Heart right ventricle (tissue), 16 donors: ENCODE data around the gene CD2BP2. TPM values are rescaled to one million over a fixed set of nuclear protein-coding genes. Genes with fewer than 3 reads are reported as not detected.

ENCODE experiments used
- ATAC-seq, 8 donors: fragments of 200-7000 bp; cut with Tn5 transposase; one replicate each; pipeline ENCODE4 v1.9.1; 2020; ENCODE audit warnings: mild to moderate bottlenecking in 8 of 8, moderate library complexity in 8 of 8, moderate number of reproducible peaks in 1 of 8
- DNase-seq, 2 donors: peaks; one replicate each; pipeline ENCODE4 v3.0.0-alpha.2; 2020
- H3K27ac ChIP-seq, 10 donors: fragments of 200-600 bp; sonication (generic) in 2 of 10; one replicate each; pipeline versions ENCODE4 v1.5.0 to v1.8.0; 2020 to 2022; ENCODE audit warnings: mild to moderate bottlenecking in 3 of 10
- H3K27me3 ChIP-seq, 7 donors: fragments of 200-600 bp; one replicate each; pipeline ENCODE4 v1.8.0; 2021 to 2022; ENCODE audit warnings: mild to moderate bottlenecking in 2 of 7
- H3K36me3 ChIP-seq, 9 donors: fragments of 200-600 bp; sonication (generic) in 1 of 9; one replicate each; pipeline versions ENCODE4 v1.5.0 to v1.8.0; 2020 to 2022; ENCODE audit warnings: mild to moderate bottlenecking in 2 of 9
- H3K4me1 ChIP-seq, 9 donors: fragments of 200-600 bp; sonication (generic) in 1 of 9; one replicate each; pipeline versions ENCODE4 v1.5.0 to v1.8.0; 2020 to 2022; ENCODE audit warnings: mild to moderate bottlenecking in 4 of 9
- H3K4me3 ChIP-seq, 10 donors: fragments of 200-600 bp; sonication (generic) in 2 of 10; one replicate each; pipeline versions ENCODE4 v1.5.0 to v1.8.0; 2020 to 2022; ENCODE audit warnings: mild to moderate bottlenecking in 7 of 10, moderate library complexity in 2 of 10
- H3K9me3 ChIP-seq, 11 donors: fragments of 200-600 bp in 10 of 11; sonication (generic) in 2 of 11; one replicate each; pipeline versions ENCODE4 v1.5.0 to v1.8.0; 2013 to 2022; ENCODE audit warnings: mild to moderate bottlenecking in 2 of 11, control low read depth in 1 of 11, moderate library complexity in 1 of 11
- CTCF ChIP-seq, 9 donors: fragments of 200-600 bp; sonication (generic) in 2 of 9; IDR thresholded peaks; one replicate each; pipeline versions ENCODE4 v1.5.0 to v1.8.0; 2021 to 2022; ENCODE audit warnings: antibody characterized with exemption in 9 of 9, mild to moderate bottlenecking in 5 of 9, moderate library complexity in 1 of 9
- WGBS, 2 donors: extraction: QIAGEN DNeasy Blood & Tissue Kit; methylation state at CpG; one replicate each; pipeline ENCODE4 v1.1.7; 2013; ENCODE audit warnings: inconsistent platforms in 1 of 2; 5-methylcytosine and 5-hydroxymethylcytosine counted together
- intact Hi-C, 10 donors: fragments of 100-400 bp; cut with DNase I; formaldehyde crosslinking; loops; one replicate each; pipeline versions ENCODE4 v1.11.1 to v1.14.2; 2022
- polyA plus RNA-seq, 2 donors: library from polyadenylated mRNA; stranded (reverse); fragments of 200-250 nt; gene quantifications; one replicate each; pipeline ENCODE4 v1.2.3, GENCODE V29; 2013
- total RNA-seq, 10 donors: library from RNA; stranded (reverse); fragmentation: NEBNext Ultra II Directional in 3 of 10; extraction: Animal tissue kit (Norgen Biotek cat#: 25700) in 3 of 10; gene quantifications; one replicate each; pipeline versions ENCODE4 v1.2.1 to v1.2.4, GENCODE V29; 2021 to 2023
- donor health status: Arrhythmogenic right ventricular cardiomyopathy.
- donor health status: ischemic (EF 13 %, LVEDD 7.1; RV severe dilation, severe dysfunction).
- donor health status: healthy with polysubstance abuse.
- donor health status: DM: no; HTN: yes; CAD: no.
- donor health status: DM: no; HTN: no; CAD: no.
- donor health status: ischemic (EF 25% LVEDD 6.9; RV normal size, moderate dysfunction).
- donor health status: ischemic (EF 25% LVEDD 5.7; RV mildly dilated, moderate dysfunction).
- donor health status: healthy.
- donor health status: DM: yes; HTN: yes; CAD: no.
- donor health status: Ischemic cardiomyopathy.
- donor health status: ischemic (EF 35%, LVEDD 5.7; RV mildly dilated, moderate dysfunction).
- donor health status: nonischemic (EF 11% LVEDD 7.7; RV severe dilation, severe dysfunction).
- donor health status: DM: yes; HTN: yes; CAD: no.
- donor health status: PGD.
- donor health status: ischemic (EF 29% LVEDD 5.4; RV normal size, mild dysfunction).
- donor health status: nonischemic (EF 23%, LVEDD 6.1; RV moderate dilation, normal function).

The CD2BP2 gene
- total and polyA plus RNA-seq, 12 donors = 19.9 to 48.8 (median 38.8) TPM

GRCh38 chr16:30376461-30376902 is 21.4 kb upstream of the CD2BP2 start:
- Histone ChIP-seq H3K36me3 (no peaks in the 10 kb centered on the region), H3K27me3 (no peaks in the 10 kb centered on the region), H3K4me1 (peaks cover 10 to 38% (median 19%) of the 10 kb centered on the region in 9 donors), H3K9me3 (no peaks in the 10 kb centered on the region), H3K4me3 (no peak overlapping the region), H3K27ac (peak overlapping the region in 7 of 10 donors; percentile 98 to 100 (median 99))
- no peak for DNase-seq
- WGBS, 2 donors = 94% methylated on average over 8 of the region's 8 CpGs
- no peak for ATAC-seq
- no peak for TF ChIP-seq CTCF (IDR thresholded peaks at IDR 0.05)
- intact Hi-C loops = no loop called here

GRCh38 chr16:30375864-30376263 is 20.8 kb upstream of the CD2BP2 start:
- H3K27ac ChIP-seq = no peak overlapping the region
- DNase-seq (no peak), ATAC-seq (no peak)
- WGBS, 2 donors = 88 to 89% methylated on average over 8 of the region's 8 CpGs
- H3K4me1 ChIP-seq = peaks cover 10 to 42% (median 23%) of the 10 kb centered on the region in 9 donors
- TF ChIP-seq CTCF (IDR thresholded peaks at IDR 0.05) = no peak
- H3K9me3 ChIP-seq = no peaks in the 10 kb centered on the region
- no peaks in the 10 kb centered on the region for H3K27me3 ChIP-seq
- no peak overlapping the region for H3K4me3 ChIP-seq
- intact Hi-C loops = no loop called here
- no peaks in the 10 kb centered on the region for H3K36me3 ChIP-seq

- intact Hi-C loops = no loop called here
- no peak within 1 kb of the TSS for H3K4me3 ChIP-seq
- no peaks in the 10 kb centered on the region for H3K27me3 ChIP-seq
- TF ChIP-seq CTCF (IDR thresholded peaks at IDR 0.05) = no peak
- WGBS, 2 donors = 79% methylated on average over 6 of the region's 6 CpGs
- H3K36me3 ChIP-seq = no peaks in the 10 kb centered on the region
- H3K9me3 ChIP-seq = no peaks in the 10 kb centered on the region
- DNase-seq (no peak), ATAC-seq (no peak)
- no peak within 1 kb of the TSS for H3K27ac ChIP-seq
- H3K4me1 ChIP-seq = peaks cover 10 to 37% (median 22%) of the 10 kb centered on the region in 9 donors
Measured at GRCh38 chr16:30374538-30374937, 19.4 kb upstream of the CD2BP2 start, which contains the start of gene MYL11. Gene MYL11, plus strand, starts transcription at chr16:30374802. Its CDS starts 56 bp downstream, at chr16:30374858.

- no peaks in the 10 kb centered on the region for H3K9me3 ChIP-seq
- no peaks in the 10 kb centered on the region for H3K27me3 ChIP-seq
- H3K4me1 ChIP-seq = peaks cover 5 to 43% (median 29%) of the 10 kb centered on the region in 9 donors
- H3K4me3 ChIP-seq = no peak overlapping the region
- intact Hi-C loops = no loop called here
- WGBS, 2 donors = 90 to 92% methylated on average over 5 of the region's 5 CpGs
- no peak for TF ChIP-seq CTCF (IDR thresholded peaks at IDR 0.05)
- ATAC-seq (no peak), DNase-seq (no peak)
- H3K36me3 ChIP-seq = no peaks in the 10 kb centered on the region
- H3K27ac ChIP-seq = no peak overlapping the region
Measured at GRCh38 chr16:30372725-30373124, 17.6 kb upstream of the CD2BP2 start.
